ENCODE data around the gene KRTAP5-9. TPM values are rescaled to one million over a fixed set of nuclear protein-coding genes. Genes with fewer than 3 reads are reported as not detected.

KRTAP5-9 gene
- total and polyA plus RNA-seq, 2 of the 8 experiments (the other 6 are each of a cell fraction or from before 2014, with no cell fraction given), result 0.11 TPM; not detected in 1

DNA sequence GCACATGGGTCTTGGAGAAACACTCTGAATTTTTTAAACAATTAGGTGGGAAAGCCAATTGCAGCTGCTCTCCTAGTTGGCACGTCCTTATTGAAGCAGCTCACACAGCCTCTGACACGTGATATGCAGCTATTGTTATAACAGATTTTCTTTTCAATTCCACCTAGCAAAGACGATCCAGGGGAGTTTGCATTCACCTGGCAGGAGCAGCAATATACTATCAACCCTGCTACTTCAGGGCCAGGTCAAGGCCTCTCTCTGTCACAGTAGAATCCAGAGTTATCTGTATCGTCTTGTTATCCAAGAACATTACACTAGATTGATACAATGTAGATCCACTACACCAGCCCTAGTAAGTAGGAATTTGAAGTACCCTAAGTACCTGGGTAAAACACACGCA lies 26.2 kb downstream of the KRTAP5-9 start:
- Histone ChIP-seq H3K23me2 (ENCODE audit: low read depth, low read length) (peaks cover 8% of the 10 kb centered on the region; the same call in 1 of the 2 replicates), H4K20me1 (replicated peaks in 1 of 2; ENCODE audit: control insufficient read depth in 1 of 2, insufficient read depth in 2 of 2, low read length in 2 of 2) (peaks cover 0 to 9% of the 10 kb centered on the region in 2 experiments), H2AFZ (ENCODE audit: low read length) (no peak overlapping the region), H3K4me2 (ENCODE audit: insufficient read depth in 1 of 2, low read depth in 2 of 2, low read length in 2 of 2) (no peak overlapping the region), H3K4me1 (replicated peaks in 1 of 4; ENCODE audit: control insufficient read depth in 3 of 4, insufficient read depth in 4 of 4, low read length in 3 of 4) (peaks cover 0 to 2% (median 0%) of the 10 kb centered on the region in 4 experiments; a peak in 2 of 7 replicates), H3K14ac (ENCODE audit: insufficient read length) (no peak overlapping the region), H3K23ac (ENCODE audit: insufficient read length) (no peak overlapping the region), H3K9ac (replicated peaks in 1 of 4; ENCODE audit: extremely low read depth in 1 of 4, low read depth in 3 of 4, low read length in 3 of 4) (no peak overlapping the region), H4K8ac (ENCODE audit: extremely low read depth, insufficient read depth, low read length) (no peak overlapping the region), H2BK12ac (ENCODE audit: low read depth, low read length) (no peak overlapping the region), H3K56ac (replicated peaks; ENCODE audit: insufficient read length, low read depth, low read length) (no peak overlapping the region), H3K79me1 (ENCODE audit: low read depth, low read length) (no peaks in the 10 kb centered on the region), H3K27me3 (replicated peaks in 1 of 4; ENCODE audit: control insufficient read depth in 3 of 4, extremely low read depth in 1 of 4, insufficient read depth in 3 of 4, low read length in 3 of 4) (no peaks in the 10 kb centered on the region; a peak in 1 of 7 replicates), H3K4ac (replicated peaks; ENCODE audit: insufficient read length, low read depth, low read length) (no peak overlapping the region), H3K36me3 (ENCODE audit: control insufficient read depth in 2 of 4, insufficient read depth in 4 of 4, low read length in 3 of 4) (no peaks in the 10 kb centered on the region), H4K5ac (ENCODE audit: insufficient read length, low read depth, low read length) (no peak overlapping the region), H4K91ac (replicated peaks; ENCODE audit: insufficient read length, low read length) (no peak overlapping the region), H3K79me2 (ENCODE audit: control insufficient read depth in 1 of 2, insufficient read depth in 2 of 2, low read length in 2 of 2) (no peaks in the 10 kb centered on the region; a peak in 1 of 4 replicates), H2BK20ac (ENCODE audit: low read length) (no peak overlapping the region), H2BK120ac (replicated peaks; ENCODE audit: low read depth, low read length) (no peak overlapping the region), H2AK5ac (ENCODE audit: low read depth, low read length) (no peak overlapping the region), H3K4me3 (ENCODE audit: extremely low read depth in 1 of 4, insufficient read depth in 2 of 4, low read depth in 3 of 4, low read length in 4 of 4) (no peak overlapping the region), H3K18ac (ENCODE audit: extremely low read depth, low read length) (no peak overlapping the region), H3K9me3 (ENCODE audit: insufficient read depth in 2 of 2, low read depth in 1 of 2, low read length in 1 of 2) (no peaks in the 10 kb centered on the region), H3K27ac (ENCODE audit: low read depth, low read length) (no peak overlapping the region), H2BK15ac (ENCODE audit: low read length) (no peak overlapping the region), H2BK5ac (ENCODE audit: low read depth, low read length) (no peak overlapping the region)
- FAIRE-seq (no peak), DNase-seq (ENCODE audit: low read depth in 1 of 2, low spot score in 2 of 2) (no peak)
- CTCF ChIA-PET (ENCODE audit: partially characterized antibody), result interaction anchor here (0.6 to 5.4 kb wide), 2 partner anchors 10 to 171 kb away, joined by 3 to 37 read pairs; partner anchors contain the start of gene KRTAP5-10
- WGBS, 2 experiments (ENCODE audit: extremely low coverage in 1 of 2, insufficient coverage in 1 of 2, insufficient read length in 1 of 2, insufficient replicate concordance in 2 of 2, low coverage in 1 of 2, low lambda C conversion rate in 2 of 2, missing lambda C conversion rate in 1 of 2), result 75% methylated on average over 5 of the region's 5 CpGs; no CpG with 5 or more reads in 1 of the 2 experiments
- POLR2A ChIA-PET (ENCODE audit: partially characterized antibody), result no interaction called here
- TF ChIP-seq BCL11A (IDR thresholded peaks at IDR 0.05; ENCODE audit: low read depth in 2 of 2, low read length in 2 of 2) (no peak), BRCA1 (IDR thresholded peaks at IDR 0.05; ENCODE audit: low read depth, low read length) (no peak), BACH1 (IDR thresholded peaks at IDR 0.05; ENCODE audit: low read length) (no peak), GTF2F1 (IDR thresholded peaks at IDR 0.05; ENCODE audit: borderline replicate concordance, low read depth, low read length) (no peak), SRF (IDR thresholded peaks at IDR 0.05; ENCODE audit: low read depth, low read length) (no peak), RFX5 (IDR thresholded peaks at IDR 0.05; ENCODE audit: borderline replicate concordance, low read depth, low read length) (no peak), RXRA (IDR thresholded peaks at IDR 0.05; ENCODE audit: insufficient read depth, low read depth, low read length) (no peak), FOSL1 (IDR thresholded peaks at IDR 0.05; ENCODE audit: insufficient read depth, low read depth, low read length) (no peak), MAX (IDR thresholded peaks at IDR 0.05) (no peak), HDAC2 (IDR thresholded peaks at IDR 0.05; ENCODE audit: borderline replicate concordance in 1 of 2, low read depth in 2 of 2, low read length in 2 of 2) (no peak), CREB1 (IDR thresholded peaks at IDR 0.05) (no peak), EZH2 (IDR thresholded peaks at IDR 0.05; ENCODE audit: low read depth, low read length, severe bottlenecking) (no peak), RNF2 (IDR thresholded peaks at IDR 0.05; ENCODE audit: borderline replicate concordance, low read depth, low read length, missing control alignments, poor library complexity, severe bottlenecking) (no peak)

All from H1 (cell line).